H1 (cell line): ENCODE measurements around the gene FMNL2. TPM values are rescaled to one million over a fixed set of nuclear protein-coding genes. Genes with fewer than 3 reads are reported as not detected.

ENCODE experiments used
- CTCF ChIA-PET: fragments of 300-600 bp; sonication (Branson Sonifier 250); formaldehyde crosslinking; loops from one replicate; lab custom pipeline; 2021; ENCODE audit not compliant: partially characterized antibody; lab: Charles Lee
- POLR2A ChIA-PET: fragments of 300-600 bp; sonication (Branson Sonifier 250); formaldehyde crosslinking; loops from one replicate; lab custom pipeline; 2021; ENCODE audit warnings: inconsistent platforms; ENCODE audit not compliant: partially characterized antibody; lab: Charles Lee
- DNase-seq, 2 experiments: peaks; one replicate each; pipeline versions ENCODE4 v3.0.0 to v3.0.0-alpha.2; 2010 to 2022; ENCODE audit warnings: low spot score in 2 of 2, low read depth in 1 of 2, mixed read lengths in 1 of 2
- FAIRE-seq: peaks from 2 replicates; lab custom pipeline; 2011; peaks lifted over from hg19 to GRCh38; lab: Jason Lieb, UNC
- H2AFZ ChIP-seq: 2 replicates; pipeline ENCODE4 v1.8.1; 2012; ENCODE audit warnings: low read length, inconsistent platforms
- H2AK5ac ChIP-seq: 2 replicates; pipeline ENCODE4 v1.6.1; 2013; ENCODE audit warnings: low read depth, low read length
- H2BK120ac ChIP-seq: replicated peaks from 2 replicates; pipeline ENCODE3; 2013; ENCODE audit warnings: low read depth, low read length, inconsistent platforms
- H2BK12ac ChIP-seq: 2 replicates; pipeline ENCODE4 v1.6.1; 2013; ENCODE audit warnings: low read depth, low read length
- H2BK15ac ChIP-seq: 2 replicates; pipeline ENCODE4 v1.6.1; 2013; ENCODE audit warnings: low read length
- H2BK20ac ChIP-seq: 2 replicates; pipeline ENCODE4 v1.6.1; 2013; ENCODE audit warnings: low read length
- H2BK5ac ChIP-seq: 2 replicates; pipeline ENCODE4 v1.6.1; 2013; ENCODE audit warnings: low read depth, low read length
- H3K14ac ChIP-seq: 2 replicates; pipeline ENCODE4 v1.6.1; 2013; ENCODE audit warnings: inconsistent platforms; ENCODE audit not compliant: insufficient read length
- H3K18ac ChIP-seq: 2 replicates; pipeline ENCODE4 v1.6.1; 2013; ENCODE audit warnings: low read length; ENCODE audit errors: extremely low read depth
- H3K23ac ChIP-seq: 2 replicates; pipeline ENCODE4 v1.6.1; 2013; ENCODE audit warnings: inconsistent platforms; ENCODE audit not compliant: insufficient read length
- H3K23me2 ChIP-seq: 2 replicates; pipeline ENCODE4 v1.6.1; 2013; ENCODE audit warnings: low read depth, low read length
- H3K27ac ChIP-seq: 2 replicates; pipeline ENCODE4 v1.6.1; 2011; ENCODE audit warnings: low read depth, low read length, inconsistent platforms
- H3K27me3 ChIP-seq, 4 experiments: replicated peaks in 1 of 4; 1 replicate in 1 of 4; 2 replicates in 3 of 4; pipeline versions ENCODE4 v1.6.1 to v1.8.1; 2011 to 2013; ENCODE audit warnings: low read length in 3 of 4, mild to moderate bottlenecking in 3 of 4, inconsistent platforms in 2 of 4, mixed read lengths in 2 of 4, moderate library complexity in 1 of 4; ENCODE audit not compliant: control insufficient read depth in 3 of 4, insufficient read depth in 3 of 4; ENCODE audit errors: extremely low read depth in 1 of 4
- H3K36me3 ChIP-seq, 4 experiments: 2 replicates each; pipeline versions ENCODE4 v1.6.1 to v1.8.1; 2011 to 2013; ENCODE audit warnings: mild to moderate bottlenecking in 4 of 4, low read length in 3 of 4, moderate library complexity in 2 of 4, control low read depth in 1 of 4, inconsistent platforms in 1 of 4; ENCODE audit not compliant: insufficient read depth in 4 of 4, control insufficient read depth in 2 of 4
- H3K4ac ChIP-seq: replicated peaks from 2 replicates; pipeline ENCODE3; 2013; ENCODE audit warnings: low read length, low read depth, mixed read lengths, inconsistent platforms; ENCODE audit not compliant: insufficient read length
- H3K4me1 ChIP-seq, 4 experiments: replicated peaks in 1 of 4; 1 replicate in 1 of 4; 2 replicates in 3 of 4; pipeline versions ENCODE4 v1.6.1 to v1.8.1; 2011 to 2013; ENCODE audit warnings: low read length in 3 of 4, inconsistent platforms in 2 of 4, mixed read lengths in 1 of 4; ENCODE audit not compliant: insufficient read depth in 4 of 4, control insufficient read depth in 3 of 4
- H3K4me2 ChIP-seq, 2 experiments: 2 replicates each; pipeline versions ENCODE4 v1.6.1 to v1.8.1; 2011 to 2013; ENCODE audit warnings: low read depth in 2 of 2, low read length in 2 of 2, control low read depth in 1 of 2, inconsistent platforms in 1 of 2, mild to moderate bottlenecking in 1 of 2; ENCODE audit not compliant: insufficient read depth in 1 of 2
- H3K4me3 ChIP-seq, 4 experiments: fragments of 200-600, 300-600 bp in 1 of 4; sonication (generic), shearing (Covaris generic), sonication (Bioruptor Twin) in 1 of 4; 2 replicates each; pipeline versions ENCODE4 v1.5.1 to v1.8.1; 2011 to 2016; ENCODE audit warnings: low read length in 4 of 4, low read depth in 3 of 4, control low read depth in 2 of 4, inconsistent platforms in 2 of 4, mild to moderate bottlenecking in 2 of 4, mixed read lengths in 1 of 4, moderate library complexity in 1 of 4; ENCODE audit not compliant: insufficient read depth in 2 of 4; ENCODE audit errors: extremely low read depth in 1 of 4
- H3K56ac ChIP-seq: replicated peaks from 2 replicates; pipeline ENCODE3; 2013; ENCODE audit warnings: low read depth, mild to moderate bottlenecking, mixed read lengths, low read length, inconsistent platforms; ENCODE audit not compliant: insufficient read length
- H3K79me1 ChIP-seq: 2 replicates; pipeline ENCODE4 v1.6.1; 2013; ENCODE audit warnings: low read depth, low read length, control low read depth
- H3K79me2 ChIP-seq, 2 experiments: 2 replicates each; pipeline versions ENCODE4 v1.6.1 to v1.8.1; 2012 to 2013; ENCODE audit warnings: low read length in 2 of 2, mild to moderate bottlenecking in 2 of 2, inconsistent platforms in 1 of 2; ENCODE audit not compliant: insufficient read depth in 2 of 2, control insufficient read depth in 1 of 2
- H3K9ac ChIP-seq, 4 experiments: replicated peaks in 1 of 4; 1 replicate in 1 of 4; 2 replicates in 3 of 4; pipeline versions ENCODE4 v1.6.1 to v1.8.1; 2011 to 2013; ENCODE audit warnings: low read depth in 3 of 4, low read length in 3 of 4, control low read depth in 2 of 4, mild to moderate bottlenecking in 2 of 4, moderate library complexity in 2 of 4, inconsistent platforms in 1 of 4; ENCODE audit errors: extremely low read depth in 1 of 4
- H3K9me3 ChIP-seq, 2 experiments: 2 replicates each; pipeline versions ENCODE4 v1.6.1 to v1.8.1; 2012 to 2013; ENCODE audit warnings: mild to moderate bottlenecking in 2 of 2, moderate library complexity in 2 of 2, control low read depth in 1 of 2, inconsistent platforms in 1 of 2, low read depth in 1 of 2, low read length in 1 of 2, mixed read lengths in 1 of 2; ENCODE audit not compliant: insufficient read depth in 2 of 2
- H4K20me1 ChIP-seq, 2 experiments: replicated peaks in 1 of 2; 2 replicates each; pipeline versions ENCODE3 to v1.8.1; 2011 to 2013; ENCODE audit warnings: inconsistent platforms in 2 of 2, low read length in 2 of 2, mild to moderate bottlenecking in 1 of 2; ENCODE audit not compliant: insufficient read depth in 2 of 2, control insufficient read depth in 1 of 2
- H4K5ac ChIP-seq: 2 replicates; pipeline ENCODE4 v1.6.1; 2013; ENCODE audit warnings: low read length, low read depth, mixed read lengths, inconsistent platforms; ENCODE audit not compliant: insufficient read length
- H4K8ac ChIP-seq: 2 replicates; pipeline ENCODE4 v1.8.0; 2013; ENCODE audit warnings: mild to moderate bottlenecking, moderate library complexity, low read length, inconsistent platforms; ENCODE audit not compliant: insufficient read depth; ENCODE audit errors: extremely low read depth
- H4K91ac ChIP-seq: replicated peaks from 2 replicates; pipeline ENCODE3; 2013; ENCODE audit warnings: low read length, mixed read lengths, inconsistent platforms; ENCODE audit not compliant: insufficient read length
- ASH2L ChIP-seq: fragments of 200-600, 300-600 bp; sonication (generic); IDR thresholded peaks from one replicate; pipeline ENCODE4 v1.7.1; 2017; ENCODE audit warnings: low read length
- GTF2F1 ChIP-seq: IDR thresholded peaks from 2 replicates; pipeline ENCODE4 v1.6.1; 2012; ENCODE audit warnings: low read depth, low read length, improper control_type of control experiment, borderline replicate concordance
- HDAC6 ChIP-seq: IDR thresholded peaks from one replicate; pipeline ENCODE4 v1.7.1; 2012; ENCODE audit warnings: low read depth, mild to moderate bottlenecking, inconsistent platforms, low read length, moderate library complexity
- RBBP5 ChIP-seq: IDR thresholded peaks from 2 replicates; pipeline ENCODE4 v1.7.1; 2012; ENCODE audit warnings: low read depth, mild to moderate bottlenecking, inconsistent platforms, low read length, moderate library complexity, borderline replicate concordance
- SP4 ChIP-seq: IDR thresholded peaks from 2 replicates; pipeline ENCODE4 v1.6.1; 2012; ENCODE audit warnings: low read length, inconsistent platforms
- TBP ChIP-seq: IDR thresholded peaks from 2 replicates; pipeline ENCODE4 v1.6.1; 2011; ENCODE audit warnings: low read depth, low read length, improper control_type of control experiment
- WGBS, 2 experiments: shearing (Covaris generic) in 1 of 2; methylation state at CpG; one replicate each; pipeline versions ENCODE4 v1.1.6 to v1.1.7; 2013 to 2015; ENCODE audit warnings: low lambda C conversion rate in 2 of 2, mixed read lengths in 2 of 2, inconsistent platforms in 1 of 2, low coverage in 1 of 2, missing lambda C conversion rate in 1 of 2; ENCODE audit not compliant: insufficient replicate concordance in 2 of 2, insufficient coverage in 1 of 2, insufficient read length in 1 of 2; ENCODE audit errors: extremely low coverage in 1 of 2, missing lambda C conversion rate in 1 of 2; 5-methylcytosine and 5-hydroxymethylcytosine counted together
- polyA plus RNA-seq, 7 experiments: library from polyadenylated mRNA; depleted of rRNA in 3 of 7; stranded (reverse) in 5 of 7; unstranded in 2 of 7; fragments of >200 nt in 5 of 7; fragments of 200-250 nt in 2 of 7; gene quantifications; 1 replicate in 5 of 7; 2 replicates in 1 of 7; 4 replicates in 1 of 7; pipeline versions ENCODE4 v1.2.1 to v1.2.3, GENCODE V29; 2011 to 2013; ENCODE audit warnings: missing spikeins in 2 of 7, mixed read lengths in 2 of 7
- total RNA-seq: library from RNA; stranded (reverse); fragmentation: NEBNext Ultra II Directional; extraction: Animal tissue kit (Norgen Biotek cat#: 25700); gene quantifications from 2 replicates; pipeline ENCODE4 v1.2.1, GENCODE V29; 2021

Gene FMNL2
- total and polyA plus RNA-seq, 2 of the 8 experiments (the other 6 are each of a cell fraction or from before 2014, with no cell fraction given): 15.5 to 45.1 TPM

GRCh38 chr2:152496371-152496770, 161.4 kb downstream of the FMNL2 start:
- H3K14ac ChIP-seq: no peak overlapping the region
- H2BK15ac ChIP-seq: no peak overlapping the region
- H3K23me2 ChIP-seq: no peaks in the 10 kb centered on the region
- peaks cover 0 to 14% (median 6%) of the 10 kb centered on the region in 4 experiments; a peak in 3 of 7 replicates for H3K4me1 ChIP-seq
- H3K4me2 ChIP-seq: no peak overlapping the region
- no peak for FAIRE-seq
- TF ChIP-seq HDAC6: no peak
- no peak for TF ChIP-seq TBP
- TF ChIP-seq GTF2F1: no peak
- TF ChIP-seq SP4: no peak
- TF ChIP-seq RBBP5: no peak
- TF ChIP-seq ASH2L: no peak
- ChIA-PET POLR2A (no interaction called here), CTCF (interaction anchor here (0.6 to 1.8 kb wide), 4 partner anchors 18 to 60 kb away, joined by 3 to 7 read pairs (median 3); no protein-coding TSS in a partner anchor)
- H3K79me1 ChIP-seq: no peaks in the 10 kb centered on the region; the same call in 1 of the 2 replicates
- no peaks in the 10 kb centered on the region for H3K27me3 ChIP-seq
- no peak overlapping the region for H4K8ac ChIP-seq
- H2BK20ac ChIP-seq: no peak overlapping the region
- WGBS, 2 experiments: 91% methylated on average over 3 of the region's 3 CpGs; no CpG with 5 or more reads in 1 of the 2 experiments
- 0 out of 4 replicates have a peak, but pooled peaks cover 0 to 4% of the 10 kb centered on the region in 2 experiments for H3K9me3 ChIP-seq
- H2AK5ac ChIP-seq: no peak overlapping the region
- H2BK5ac ChIP-seq: no peak overlapping the region
- no peak overlapping the region for H3K56ac ChIP-seq
- H2BK120ac ChIP-seq: no peak overlapping the region
- H3K79me2 ChIP-seq: peaks cover 0 to 86% of the 10 kb centered on the region in 2 experiments; a peak in 2 of 4 replicates
- DNase-seq: no peak
- no peak overlapping the region for H3K18ac ChIP-seq
- H3K4me3 ChIP-seq: no peak overlapping the region
- H3K23ac ChIP-seq: no peak overlapping the region
- H3K36me3 ChIP-seq: no peaks in the 10 kb centered on the region
- H3K9ac ChIP-seq: no peak overlapping the region
- no peak overlapping the region for H3K27ac ChIP-seq
- H2AFZ ChIP-seq: no peak overlapping the region
- H2BK12ac ChIP-seq: no peak overlapping the region
- H4K20me1 ChIP-seq: no peaks in the 10 kb centered on the region
- no peak overlapping the region for H4K5ac ChIP-seq
- no peak overlapping the region for H4K91ac ChIP-seq
- no peak overlapping the region for H3K4ac ChIP-seq
